B cell (primary cell): ENCODE results near the gene PCSK2. TPM values are rescaled to one million over a fixed set of nuclear protein-coding genes. Genes with fewer than 3 reads are reported as not detected.

Experiments used
- ATAC-seq: fragments of 200-7000 bp; cut with Tn5 transposase; one replicate; pipeline ENCODE4 v1.10.0; 2021; ENCODE audit warnings: low read depth, mild to moderate bottlenecking, moderate number of reproducible peaks, moderate library complexity
- CTCF ChIA-PET: fragments of 350-600 bp; sonication (Branson Sonifier 250); formaldehyde crosslinking; loops from one replicate; lab custom pipeline; 2021; ENCODE audit warnings: antibody characterized with exemption, inconsistent platforms; lab: Charles Lee
- POLR2A ChIA-PET: fragments of 350-600 bp; sonication (Branson Sonifier 250); formaldehyde crosslinking; loops from one replicate; lab custom pipeline; 2021; ENCODE audit warnings: antibody characterized with exemption; lab: Charles Lee
- DNase-seq: peaks from one replicate; pipeline ENCODE4 v3.0.0; 2013
- H2AFZ ChIP-seq: 2 replicates; pipeline ENCODE4 v1.6.1; 2012; ENCODE audit warnings: mild to moderate bottlenecking, low read depth, low read length; ENCODE audit not compliant: insufficient read depth, poor library complexity, severe bottlenecking
- H3K27ac ChIP-seq, 2 donors: 1 replicate in 1 of 2; 2 replicates in 1 of 2; pipeline ENCODE4 v1.5.1; 2012 to 2013; ENCODE audit warnings: low read length in 2 of 2, mild to moderate bottlenecking in 2 of 2, moderate library complexity in 1 of 2
- H3K27me3 ChIP-seq, 4 experiments: fragments of 200-600 bp in 1 of 4; sonication (generic) in 1 of 4; replicated peaks in 1 of 4; 1 replicate in 2 of 4; 2 replicates in 2 of 4; pipeline versions ENCODE4 v1.6.1 to v1.7.0; 2013 to 2016; ENCODE audit warnings: low read length in 3 of 4, mild to moderate bottlenecking in 2 of 4, mixed read lengths in 1 of 4, moderate library complexity in 1 of 4; ENCODE audit not compliant: insufficient read depth in 4 of 4, control insufficient read depth in 3 of 4; ENCODE audit errors: control extremely low read depth in 1 of 4
- H3K36me3 ChIP-seq, 2 experiments: replicated peaks in 1 of 2; 1 replicate in 1 of 2; 2 replicates in 1 of 2; pipeline versions ENCODE4 v1.6.1 to v1.7.1; 2013; ENCODE audit warnings: low read length in 1 of 2; ENCODE audit not compliant: insufficient read depth in 2 of 2, control insufficient read depth in 1 of 2; ENCODE audit errors: control extremely low read depth in 1 of 2, extremely low read depth in 1 of 2
- H3K4me1 ChIP-seq, 2 donors: fragments of 200-600 bp in 1 of 2; sonication (generic) in 1 of 2; 1 replicate in 1 of 2; 2 replicates in 1 of 2; pipeline versions ENCODE4 v1.5.1 to v1.6.1; 2013 to 2017; ENCODE audit warnings: low read length in 2 of 2; ENCODE audit not compliant: control insufficient read depth in 2 of 2, insufficient read depth in 2 of 2
- H3K4me2 ChIP-seq: replicated peaks from 2 replicates; pipeline ENCODE3; 2012; ENCODE audit warnings: mild to moderate bottlenecking, low read depth, low read length; ENCODE audit not compliant: poor library complexity, severe bottlenecking
- H3K4me3 ChIP-seq, 5 experiments: fragments of 200-600 bp in 1 of 5; sonication (generic) in 1 of 5; 1 replicate in 3 of 5; 2 replicates in 2 of 5; pipeline versions ENCODE4 v1.5.1 to v1.7.0; 2011 to 2016; ENCODE audit warnings: low read length in 4 of 5, mild to moderate bottlenecking in 4 of 5, low read depth in 2 of 5, control low read depth in 1 of 5, moderate library complexity in 1 of 5; ENCODE audit not compliant: insufficient read depth in 1 of 5; ENCODE audit errors: control extremely low read depth in 1 of 5, extremely low read depth in 1 of 5
- H3K79me2 ChIP-seq: fragments of 200-600 bp; sonication (generic); one replicate; pipeline ENCODE4 v1.6.0; 2016; ENCODE audit warnings: low read length; ENCODE audit not compliant: control insufficient read depth, insufficient read depth
- H3K9ac ChIP-seq: fragments of 200-600 bp; sonication (generic); 2 replicates; pipeline ENCODE4 v1.6.1; 2017; ENCODE audit warnings: mild to moderate bottlenecking, low read length, moderate library complexity
- H3K9me3 ChIP-seq, 3 donors: one replicate each; pipeline versions ENCODE4 v1.6.1 to v1.7.1; 2013; ENCODE audit warnings: low read length in 2 of 3; ENCODE audit not compliant: control insufficient read depth in 2 of 3, insufficient read depth in 1 of 3; ENCODE audit errors: control extremely low read depth in 1 of 3
- H4K20me1 ChIP-seq: 2 replicates; pipeline ENCODE4 v1.6.0; 2012; ENCODE audit warnings: mild to moderate bottlenecking, low read length; ENCODE audit not compliant: insufficient read depth, control insufficient read depth, poor library complexity, severe bottlenecking
- H3K27ac Mint-ChIP-seq: one replicate; pipeline ENCODE4 v1.8.0; 2021; ENCODE audit warnings: mixed read lengths
- H3K27me3 Mint-ChIP-seq: one replicate; pipeline ENCODE4 v1.8.0; 2021; ENCODE audit warnings: mixed read lengths
- H3K4me1 Mint-ChIP-seq: one replicate; pipeline ENCODE4 v1.8.0; 2021; ENCODE audit warnings: mixed read lengths
- H3K4me3 Mint-ChIP-seq: one replicate; pipeline ENCODE4 v1.8.0; 2021; ENCODE audit warnings: mixed read lengths
- H3K9me3 Mint-ChIP-seq: one replicate; pipeline ENCODE4 v1.8.0; 2022; ENCODE audit warnings: mixed read lengths; ENCODE audit not compliant: insufficient read depth
- EZH2 ChIP-seq: IDR thresholded peaks from 2 replicates; pipeline ENCODE4 v1.6.1; 2012; ENCODE audit warnings: borderline replicate concordance, low read depth, mild to moderate bottlenecking, moderate library complexity, low read length; ENCODE audit not compliant: insufficient read depth, poor library complexity, severe bottlenecking
- WGBS: methylation state at CpG from one replicate; pipeline ENCODE4 v1.1.5; 2013; ENCODE audit warnings: missing lambda C conversion rate; ENCODE audit not compliant: insufficient coverage; 5-methylcytosine and 5-hydroxymethylcytosine counted together
- intact Hi-C: fragments of 100-400 bp; cut with micrococcal nuclease; formaldehyde crosslinking; loops from one replicate; pipeline ENCODE4 v1.10.0; 2022
- polyA plus RNA-seq: library from polyadenylated mRNA; depleted of rRNA; stranded (reverse); fragments of >200 nt; gene quantifications from 2 replicates; pipeline ENCODE4 v1.2.3, GENCODE V29; 2012
- total RNA-seq, 2 donors: library from RNA; stranded (reverse); fragments of 120-200 nt in 1 of 2; gene quantifications; 1 replicate in 1 of 2; 2 replicates in 1 of 2; pipeline versions ENCODE4 v1.2.3 to v1.2.4, GENCODE V29; 2013 to 2022
- TF ChIP-seq, protein P1 (sequence below): fragments of 200-600 bp; IDR thresholded peaks from one replicate; pipeline ENCODE4 v1.8.0; 2022; ENCODE audit warnings: antibody characterized with exemption, mild to moderate bottlenecking

The PCSK2 gene
- total and polyA plus RNA-seq, 2 donors (not counting 1 experiment from before 2014, with no cell fraction given), result not detected

DNA sequence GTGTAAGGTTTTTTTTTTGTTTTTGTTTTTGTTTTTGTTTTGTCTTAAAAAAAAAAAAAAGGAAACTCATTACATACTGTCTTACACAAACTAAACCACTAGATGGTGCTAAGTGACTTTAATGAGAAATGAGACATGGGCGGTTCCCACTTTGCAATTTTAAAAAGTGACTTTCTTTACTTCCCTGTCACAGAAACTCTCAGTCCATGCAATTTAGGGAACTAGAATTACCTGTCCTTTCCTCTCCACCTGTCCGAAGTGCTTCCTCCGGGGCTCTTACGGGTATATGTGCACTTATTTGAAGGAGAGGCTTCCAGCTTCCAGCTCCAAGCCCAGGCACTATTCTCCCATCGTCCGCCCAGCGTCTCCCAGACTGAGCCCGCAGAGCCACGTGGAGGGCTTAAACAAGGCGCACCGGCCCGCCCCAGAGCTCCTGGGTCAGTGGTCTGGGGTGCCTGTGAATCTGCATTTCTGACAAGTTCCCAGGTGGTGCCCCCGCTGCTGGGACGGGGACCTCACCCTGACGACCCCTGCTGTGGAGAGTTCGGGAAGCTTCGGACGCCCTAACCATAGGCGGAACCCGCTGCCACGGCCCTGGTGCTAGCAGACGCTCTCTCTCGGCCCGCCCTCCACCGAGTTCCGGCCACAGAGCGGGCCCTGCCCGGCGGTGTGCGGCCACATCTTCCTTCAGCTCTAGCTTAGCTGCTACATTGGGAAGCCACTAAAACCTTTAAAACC lies 278.2 kb downstream of the PCSK2 start:
- intact Hi-C loops, result loop anchor here (1.0 to 10.0 kb wide), 9 partner anchors 32 to 632 kb away; partner anchors contain the start of genes DSTN, KAT14, MGME1 and PET117
- no peaks in the 10 kb centered on the region for H3K27me3 ChIP-seq
- no peak for TF ChIP-seq EZH2
- TF ChIP-seq, protein P1, sequence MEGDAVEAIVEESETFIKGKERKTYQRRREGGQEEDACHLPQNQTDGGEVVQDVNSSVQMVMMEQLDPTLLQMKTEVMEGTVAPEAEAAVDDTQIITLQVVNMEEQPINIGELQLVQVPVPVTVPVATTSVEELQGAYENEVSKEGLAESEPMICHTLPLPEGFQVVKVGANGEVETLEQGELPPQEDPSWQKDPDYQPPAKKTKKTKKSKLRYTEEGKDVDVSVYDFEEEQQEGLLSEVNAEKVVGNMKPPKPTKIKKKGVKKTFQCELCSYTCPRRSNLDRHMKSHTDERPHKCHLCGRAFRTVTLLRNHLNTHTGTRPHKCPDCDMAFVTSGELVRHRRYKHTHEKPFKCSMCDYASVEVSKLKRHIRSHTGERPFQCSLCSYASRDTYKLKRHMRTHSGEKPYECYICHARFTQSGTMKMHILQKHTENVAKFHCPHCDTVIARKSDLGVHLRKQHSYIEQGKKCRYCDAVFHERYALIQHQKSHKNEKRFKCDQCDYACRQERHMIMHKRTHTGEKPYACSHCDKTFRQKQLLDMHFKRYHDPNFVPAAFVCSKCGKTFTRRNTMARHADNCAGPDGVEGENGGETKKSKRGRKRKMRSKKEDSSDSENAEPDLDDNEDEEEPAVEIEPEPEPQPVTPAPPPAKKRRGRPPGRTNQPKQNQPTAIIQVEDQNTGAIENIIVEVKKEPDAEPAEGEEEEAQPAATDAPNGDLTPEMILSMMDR, result peak; percentile 80
- no peaks in the 10 kb centered on the region for H3K36me3 ChIP-seq
- peak overlapping the region; percentile 20 to 51 for H3K27ac ChIP-seq
- H3K9me3 ChIP-seq, result no peaks in the 10 kb centered on the region
- ChIA-PET POLR2A (interaction anchor here (1.6 kb wide), 1 partner anchor 962 kb away, joined by 4 read pairs; the partner anchor contains the start of gene DZANK1), CTCF (interaction anchor here (0.6 to 3.3 kb wide), 37 partner anchors 9 to 876 kb away, joined by 3 to 22 read pairs (median 4); partner anchors contain the start of genes BFSP1, DSTN and RRBP1)
- H3K4me3 Mint-ChIP-seq, result peak overlapping the region; percentile 94
- no peaks in the 10 kb centered on the region for H4K20me1 ChIP-seq
- H3K4me3 ChIP-seq, result peak overlapping the region; percentile 47 to 81 (median 59)
- H3K4me1 ChIP-seq, result peaks cover 9 to 17% of the 10 kb centered on the region in 2 donors
- DNase-seq (peak; percentile 83), ATAC-seq (peak; percentile 84)
- H3K4me1 Mint-ChIP-seq, result peaks cover 13% of the 10 kb centered on the region
- H3K4me2 ChIP-seq, result peak overlapping the region; percentile 95
- peaks cover 7% of the 10 kb centered on the region for H3K27me3 Mint-ChIP-seq
- no peaks in the 10 kb centered on the region for H3K9me3 Mint-ChIP-seq
- under 1% methylated on average over 28 of the region's 30 CpGs for WGBS
- H3K79me2 ChIP-seq, result no peaks in the 10 kb centered on the region
- peak overlapping the region; percentile 74 for H3K9ac ChIP-seq
- peak overlapping the region; percentile 60 for H3K27ac Mint-ChIP-seq
- peak overlapping the region; percentile 82 for H2AFZ ChIP-seq
